Stimulated activated naive CD8-positive, alpha-beta T cell treated with anti-CD3 and anti-CD28 coated beads, Interleukin-15, Interleukin-2, amounts not matched to agents 100 U/mL and 50 U/mL, for 24 hours (primary cell): ENCODE data around the gene RAB42.
"Not testable (repeated sequence)": the region's sequence is repeated elsewhere in the genome, so short reads cannot be mapped to it uniquely, and the experiment has no call there.

Experiments used
- ATAC-seq: fragments of 150-1000 bp; cut with Tn5 transposase; one replicate; pipeline ENCODE4 v1.10.0; 2021
- DNase-seq: peaks from one replicate; pipeline ENCODE4 v3.0.0; 2021

RAB42 gene, protein sequence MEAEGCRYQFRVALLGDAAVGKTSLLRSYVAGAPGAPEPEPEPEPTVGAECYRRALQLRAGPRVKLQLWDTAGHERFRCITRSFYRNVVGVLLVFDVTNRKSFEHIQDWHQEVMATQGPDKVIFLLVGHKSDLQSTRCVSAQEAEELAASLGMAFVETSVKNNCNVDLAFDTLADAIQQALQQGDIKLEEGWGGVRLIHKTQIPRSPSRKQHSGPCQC

GRCh38 chr1:28591708-28592320 lies at the start of gene RAB42:
RAB42 (plus strand) TSS chr1:28592265; CDS start chr1:28592512, 247 bp downstream.
- ATAC-seq: peak; percentile 60
- peak; percentile 12 for DNase-seq

- no peak for ATAC-seq
- DNase-seq: no peak
Observed at GRCh38 chr1:28545246-28545628, 46.8 kb upstream of the RAB42 start.

- DNase-seq: no peak
Observed at GRCh38 chr1:28548318-28548717, 43.7 kb upstream of the RAB42 start.

GRCh38 chr1:28551381-28551780 lies 40.7 kb upstream of the RAB42 start:
- DNase-seq (no peak), ATAC-seq (no peak)

More at GRCh38 chr1:28548318-28548717, 43.7 kb upstream of the RAB42 start:
- no peak for ATAC-seq

DNA sequence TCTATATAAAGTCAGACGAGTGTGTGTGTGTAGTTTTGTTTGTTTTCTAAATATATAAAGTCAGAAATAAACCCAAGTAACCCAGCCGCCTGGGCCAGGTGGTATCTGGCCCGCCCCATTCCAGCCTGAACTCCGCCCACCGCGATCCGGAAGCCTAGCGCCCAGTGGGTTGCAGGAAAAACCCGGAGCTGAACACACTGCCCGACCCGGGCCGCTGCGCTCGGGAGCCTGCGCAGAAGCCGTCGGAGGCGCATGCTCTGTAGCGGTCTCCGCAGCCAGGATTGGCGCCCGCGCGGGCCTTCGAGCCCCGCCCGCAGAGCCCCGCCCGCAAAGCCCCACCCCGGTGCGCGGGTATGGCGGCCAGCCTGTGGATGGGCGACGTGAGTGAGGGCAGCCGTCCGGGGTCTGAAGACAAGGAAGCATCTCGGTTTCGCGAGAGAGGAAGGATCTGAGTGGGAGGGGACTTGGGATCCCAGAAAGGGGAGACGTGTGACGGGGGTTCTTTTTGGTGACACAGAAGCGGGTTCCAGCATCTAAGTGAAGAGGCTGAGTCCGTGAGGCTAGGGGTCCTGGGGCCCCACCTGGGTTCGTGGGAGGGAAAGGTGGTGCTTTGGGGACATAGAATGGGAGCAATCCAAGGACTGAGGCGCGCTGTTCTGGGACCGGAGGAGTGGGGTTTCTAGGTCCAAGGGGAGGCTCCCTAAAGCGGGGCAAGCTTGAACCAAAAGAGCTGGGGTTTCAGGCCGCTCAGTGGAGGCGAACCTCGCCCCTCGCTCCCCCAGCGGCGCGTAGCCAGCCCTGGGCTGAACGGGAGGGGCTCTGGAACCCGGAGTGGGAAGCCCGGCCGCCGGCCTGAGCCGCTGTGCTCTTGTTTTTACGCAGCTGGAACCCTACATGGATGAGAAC lies 39.1 kb upstream of the RAB42 start, which contains the start of gene TRNAU1AP:
Gene TRNAU1AP, plus strand, starts transcription at position 328 of the 906 bp plus-strand sequence. Its CDS starts 26 bp downstream, at position 354.
- peak; percentile 98 for DNase-seq
- peak; percentile 96 for ATAC-seq

- no peak for DNase-seq
- no peak for ATAC-seq
Observed at GRCh38 chr1:28560886-28561285, 31.2 kb upstream of the RAB42 start.

GRCh38 chr1:28564310-28564709 lies 27.8 kb upstream of the RAB42 start:
- DNase-seq: no peak
- ATAC-seq: no peak

DNA sequence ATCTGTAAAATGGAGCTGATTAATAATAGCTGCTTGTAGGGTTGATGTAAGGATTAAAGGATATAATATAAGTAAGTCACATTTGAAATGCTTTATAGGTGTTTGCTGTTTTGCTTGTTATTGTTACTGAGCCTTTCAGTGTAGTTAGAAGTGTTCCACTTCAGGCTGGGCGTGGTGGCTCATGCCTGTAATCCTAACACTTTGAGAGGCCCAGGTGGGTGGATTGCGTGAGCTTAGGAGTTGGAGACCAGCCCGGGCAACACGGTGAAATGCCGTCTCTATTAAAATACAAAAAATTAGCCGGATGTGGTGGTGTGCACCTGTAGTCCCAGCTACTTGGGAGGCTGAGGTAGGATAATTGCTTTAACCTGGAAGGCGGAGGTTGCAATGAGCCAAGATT lies 27.0 kb upstream of the RAB42 start:
- no peak for DNase-seq
- no peak for ATAC-seq

DNA sequence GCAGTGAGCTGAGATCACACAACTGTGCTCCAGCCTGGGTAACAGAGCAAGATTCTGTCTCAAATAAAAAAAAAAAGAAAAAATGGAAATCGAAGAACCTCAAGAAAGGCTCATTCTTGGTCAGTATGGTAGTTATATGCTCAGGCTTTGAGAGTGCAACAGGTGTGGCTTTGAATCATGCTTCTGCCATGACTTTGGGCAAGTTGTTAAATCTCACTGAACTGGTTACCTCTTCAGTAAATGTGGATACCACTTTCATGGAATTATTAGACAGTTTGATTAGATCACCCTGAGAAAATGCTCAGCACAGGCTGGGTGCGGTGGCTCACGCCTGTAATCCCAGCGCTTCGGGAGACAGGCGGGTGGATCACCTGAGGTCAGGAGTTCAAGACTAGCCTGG lies 26.3 kb upstream of the RAB42 start:
- ATAC-seq (no peak), DNase-seq (no peak)

DNA sequence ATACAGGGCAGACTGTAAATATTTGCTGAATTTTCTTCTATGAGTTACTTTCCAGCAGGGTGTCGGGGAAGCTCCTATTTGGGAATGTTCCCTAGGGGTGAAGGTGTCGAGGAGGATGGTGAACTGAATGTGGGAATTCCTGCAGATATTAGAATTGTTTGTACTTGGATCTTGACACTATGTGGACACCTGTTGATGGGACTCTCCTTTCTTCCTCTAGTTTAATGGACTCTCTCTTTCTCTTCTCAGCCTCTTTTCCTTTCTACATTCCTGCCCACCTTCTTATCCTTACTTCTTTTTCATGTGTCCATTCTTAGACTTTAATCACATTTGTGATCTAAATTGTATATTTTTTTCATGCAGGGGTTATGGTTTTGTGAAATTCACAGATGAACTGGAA lies 25.1 kb upstream of the RAB42 start:
- DNase-seq: no peak
- no peak for ATAC-seq

GRCh38 chr1:28571911-28572310 lies 20.2 kb upstream of the RAB42 start:
- ATAC-seq: no peak

DNA sequence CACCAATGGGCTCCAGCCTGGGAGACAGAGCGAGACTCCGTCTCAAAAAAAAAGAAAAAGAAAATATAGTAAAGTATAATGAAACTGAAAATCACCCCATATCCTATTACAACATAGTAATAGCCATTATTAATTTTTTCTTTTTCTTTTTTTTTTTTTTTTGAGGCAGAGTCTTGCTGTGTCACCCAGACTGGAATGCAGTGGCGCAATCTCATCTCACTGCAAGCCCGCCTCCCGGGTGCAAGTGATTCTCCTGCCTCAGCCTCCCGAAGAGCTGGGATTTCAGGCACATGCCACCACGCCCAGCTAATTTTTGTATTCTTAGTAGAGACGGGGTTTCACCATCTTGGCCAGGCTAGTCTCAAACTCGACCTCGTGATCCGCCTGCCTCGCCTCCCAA lies 19.2 kb upstream of the RAB42 start:
- not testable (repeated sequence) for ATAC-seq, DNase-seq

More at GRCh38 chr1:28571911-28572310, 20.2 kb upstream of the RAB42 start:
- DNase-seq: no peak

DNA sequence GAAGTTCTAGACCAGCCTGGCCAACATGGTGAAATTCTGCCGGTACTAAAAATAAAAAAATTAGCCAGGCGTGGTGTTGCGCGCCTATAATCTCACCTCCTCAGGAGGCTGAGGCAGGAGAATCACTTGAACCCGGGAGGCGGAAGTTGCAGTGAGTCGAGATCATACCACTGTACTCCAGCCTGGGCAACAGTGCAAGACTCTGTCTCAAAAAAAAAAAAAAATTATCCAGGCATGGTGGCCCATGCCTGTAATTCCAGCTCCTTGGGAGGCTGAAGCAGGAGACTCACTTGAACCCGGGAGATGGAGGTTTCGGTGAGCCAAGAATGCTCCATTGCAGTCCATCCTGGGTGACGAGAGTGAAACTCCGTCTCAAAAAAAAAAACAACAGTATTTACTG lies 18.5 kb upstream of the RAB42 start:
- ATAC-seq: no peak

GRCh38 chr1:28577052-28577678 lies 14.9 kb upstream of the RAB42 start:
- ATAC-seq (peak; percentile 14), DNase-seq (peak; percentile 35)

More for the DNA sequence above, 18.5 kb upstream of the RAB42 start:
- no peak for DNase-seq

DNA sequence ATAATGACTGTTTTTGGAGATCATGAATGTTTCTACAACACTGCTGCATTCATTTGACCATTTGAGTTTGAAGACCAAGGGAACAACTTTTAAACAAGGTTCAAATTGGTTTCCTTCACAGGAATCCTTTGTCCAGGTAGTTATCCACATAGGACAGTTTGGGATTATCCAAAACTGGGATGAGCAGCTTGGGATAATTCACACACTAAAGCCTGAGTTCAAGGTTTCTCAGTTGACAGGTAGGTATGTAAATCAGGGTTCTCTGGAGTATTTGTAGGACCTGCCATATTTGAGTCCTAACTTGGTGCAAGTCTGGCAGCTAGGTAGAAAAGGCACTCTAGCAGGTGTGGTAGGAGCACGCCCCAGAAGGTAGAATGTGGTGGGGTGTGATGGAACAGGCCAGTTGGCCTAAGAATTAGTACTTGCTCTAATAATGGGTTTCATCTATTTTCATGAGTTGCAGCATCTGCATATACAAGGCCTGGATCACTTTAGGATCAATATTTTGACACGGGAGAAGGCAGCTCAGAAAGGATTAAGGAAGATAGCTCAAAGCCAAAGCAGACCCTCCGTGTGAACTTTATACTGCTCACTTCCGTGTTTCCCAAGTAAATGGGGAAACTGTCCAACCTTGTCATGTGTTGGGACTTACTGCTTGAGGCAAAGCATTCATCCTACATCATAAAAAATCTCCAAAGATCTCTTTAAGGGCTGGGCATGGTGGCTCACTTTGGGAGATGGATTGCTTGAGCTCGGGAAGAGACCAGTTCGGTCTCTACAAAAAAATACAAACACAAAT lies 14.1 kb upstream of the RAB42 start:
- DNase-seq: peak; percentile 28
- ATAC-seq: no peak

DNA sequence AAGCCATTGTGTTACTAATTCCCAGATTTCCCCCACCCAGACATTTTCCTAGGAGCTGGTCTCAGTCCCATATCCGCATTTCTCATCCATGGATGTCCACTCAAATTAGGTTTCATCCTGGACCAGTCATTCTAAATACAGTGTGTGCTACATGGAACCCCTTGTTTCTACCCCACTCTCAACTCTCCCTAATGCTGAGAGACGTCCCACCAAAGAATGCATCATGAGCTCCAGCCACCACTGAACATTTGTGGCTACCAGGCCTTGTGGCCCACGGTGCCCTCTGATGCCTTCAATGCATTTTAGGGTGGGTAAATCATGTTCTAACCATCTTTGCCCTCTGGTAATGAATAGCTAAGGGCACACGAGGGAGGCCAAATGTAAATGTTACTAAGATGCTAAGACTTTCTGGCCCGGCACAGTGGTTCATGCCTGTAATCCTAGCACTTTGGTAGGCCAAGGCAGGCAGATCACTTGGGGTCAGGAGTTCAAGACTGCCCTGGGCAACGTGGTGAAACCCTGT lies 13.3 kb upstream of the RAB42 start:
- DNase-seq: no peak
- ATAC-seq: no peak

DNA sequence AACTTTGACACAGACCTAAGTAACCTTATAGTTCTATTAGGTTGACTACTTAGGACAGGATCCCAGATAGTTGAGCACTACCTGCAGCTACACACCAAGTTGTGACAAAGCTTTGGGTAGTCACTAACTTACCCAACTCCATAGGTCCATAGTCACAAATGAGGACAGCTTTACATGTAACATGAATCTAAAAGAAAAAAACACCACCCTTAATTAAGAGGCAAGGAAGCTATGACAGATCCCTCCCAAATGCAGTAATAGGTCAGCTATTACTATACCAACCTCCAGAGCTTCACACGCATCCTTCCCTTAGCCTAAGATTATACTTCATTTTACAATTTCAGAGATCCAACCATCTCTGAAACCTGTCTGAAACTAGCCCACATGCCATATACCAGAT lies 12.7 kb upstream of the RAB42 start:
- no peak for DNase-seq
- no peak for ATAC-seq

- ATAC-seq (peak; percentile 4), DNase-seq (peak; percentile 20)
Observed at GRCh38 chr1:28580722-28581530, 11.1 kb upstream of the RAB42 start.

GRCh38 chr1:28581531-28582247 lies 10.4 kb upstream of the RAB42 start:
- peak; percentile 94 for DNase-seq
- peak; percentile 90 for ATAC-seq

DNA sequence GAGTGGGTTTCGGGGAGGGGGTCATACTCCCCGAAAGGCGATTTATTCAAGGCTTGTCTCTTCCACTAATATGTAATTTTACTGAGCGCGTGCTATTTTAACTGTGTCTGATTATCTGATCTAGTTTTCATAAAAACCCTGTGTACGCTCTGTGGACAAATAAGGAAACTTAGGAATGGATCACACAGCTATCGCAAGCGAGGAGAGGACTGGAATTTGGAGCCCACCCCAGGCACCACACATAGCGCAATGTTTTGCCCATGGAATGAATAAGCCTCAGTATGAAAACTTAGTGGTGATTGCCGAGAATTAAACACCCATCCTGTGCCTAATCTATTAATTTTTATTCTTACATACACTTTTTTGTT lies 9.8 kb upstream of the RAB42 start:
- DNase-seq (no peak), ATAC-seq (no peak)
